Muscle of arm (tissue), 12 donors: Measurements from ENCODE around the gene FAH. TPM values are rescaled to one million over a fixed set of nuclear protein-coding genes. Genes with fewer than 3 reads are reported as not detected.

ENCODE experiments used
- DNase-seq: peaks from one replicate; pipeline ENCODE4 v3.0.0-alpha.2; 2013
- polyA plus RNA-seq, 12 donors: library from polyadenylated mRNA; unstranded; fragments of 120-200 nt; gene quantifications; one replicate each; pipeline ENCODE4 v1.2.1, GENCODE V29; 2013; ENCODE audit not compliant: insufficient read length in 12 of 12

FAH gene
- polyA plus RNA-seq, 12 donors, result 9.2 to 17.2 (median 11.7) TPM; not detected in 2

GRCh38 chr15:80171787-80172186 is 19.0 kb downstream of the FAH start:
- no peak for DNase-seq

GRCh38 chr15:80172401-80172800 is 19.6 kb downstream of the FAH start:
- DNase-seq, result no peak

GRCh38 chr15:80173022-80173759 is 20.4 kb downstream of the FAH start:
- DNase-seq, result peak; percentile 35

- no peak for DNase-seq
These were observed 21.4 kb downstream of the FAH start for GRCh38 chr15:80174017-80174746.

- DNase-seq, result no peak
These were observed 22.6 kb downstream of the FAH start for GRCh38 chr15:80175436-80175835.

GRCh38 chr15:80176443-80176842 is 23.6 kb downstream of the FAH start:
- DNase-seq, result no peak

GRCh38 chr15:80177156-80177555 is 24.4 kb downstream of the FAH start:
- no peak for DNase-seq

- no peak for DNase-seq
These were observed 26.4 kb downstream of the FAH start for GRCh38 chr15:80179025-80179759.

GRCh38 chr15:80179935-80180334 is 27.1 kb downstream of the FAH start:
- DNase-seq, result no peak

GRCh38 chr15:80180468-80180867 is 27.7 kb downstream of the FAH start:
- DNase-seq, result no peak

GRCh38 chr15:80180986-80181385 is 28.2 kb downstream of the FAH start:
- no peak for DNase-seq

- DNase-seq, result peak; percentile 20
These were observed 29.9 kb downstream of the FAH start for GRCh38 chr15:80182611-80183261.

- DNase-seq, result no peak
These were observed 30.5 kb downstream of the FAH start for GRCh38 chr15:80183306-80183705.

- no peak for DNase-seq
These were observed 31.1 kb downstream of the FAH start for GRCh38 chr15:80183886-80184285.

GRCh38 chr15:80184554-80184953 is 31.8 kb downstream of the FAH start:
- DNase-seq, result no peak

- DNase-seq, result no peak
These were observed 32.4 kb downstream of the FAH start for GRCh38 chr15:80185152-80185551.

GRCh38 chr15:80186066-80186465 is 33.3 kb downstream of the FAH start:
- DNase-seq, result no peak

- no peak for DNase-seq
These were observed 33.8 kb downstream of the FAH start for GRCh38 chr15:80186597-80186996.

GRCh38 chr15:80188251-80188650 is 35.5 kb downstream of the FAH start:
- no peak for DNase-seq

GRCh38 chr15:80191198-80191597 is 38.4 kb downstream of the FAH start:
- DNase-seq, result no peak

GRCh38 chr15:80191897-80192595 is 39.2 kb downstream of the FAH start:
- DNase-seq, result no peak

GRCh38 chr15:80194186-80194585 is 41.4 kb downstream of the FAH start:
- DNase-seq, result no peak
